ENCODE measurements around the gene FER.

- TF ChIP-seq CTCF (IDR thresholded peaks at IDR 0.05) (no peak), POLR2A (IDR thresholded peaks at IDR 0.05) (no peak)
Measured at GRCh38 chr5:109170629-109171350, 423.1 kb downstream of the FER start.
